Measurements from ENCODE around the gene PAQR5. TPM values are rescaled to one million over a fixed set of nuclear protein-coding genes. Genes with fewer than 3 reads are reported as not detected.

The PAQR5 gene
- total and polyA plus RNA-seq, 9 of the 15 experiments (the other 6 are each of a cell fraction or from before 2014, with no cell fraction given): 0.04 to 0.08 TPM; not detected in 7

DNA sequence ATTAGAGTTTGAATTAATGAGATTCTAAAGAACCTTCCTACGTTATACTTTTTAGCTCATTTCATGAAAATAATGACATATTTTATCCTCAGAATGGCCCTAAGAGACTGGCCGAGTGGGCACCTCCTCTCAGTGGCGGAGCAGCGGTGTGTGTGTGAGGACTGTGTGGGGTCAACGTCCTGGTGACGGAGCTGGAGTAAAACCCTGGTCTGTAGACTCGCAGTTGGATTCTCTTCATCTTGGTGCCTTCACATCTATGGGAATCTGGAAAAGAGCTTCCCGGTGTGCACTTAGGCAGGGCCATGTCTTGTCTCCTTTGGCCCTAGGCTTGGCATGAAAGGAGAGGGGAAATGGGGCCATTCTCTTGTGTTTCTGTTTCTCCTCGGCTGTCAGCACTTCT lies 21.4 kb upstream of the PAQR5 start:
- Histone ChIP-seq H3K9ac (ENCODE audit: insufficient read depth in 1 of 2, low read depth in 2 of 2, low read length in 2 of 2) (no peak overlapping the region), H2AFZ (ENCODE audit: low read depth, low read length) (no peak overlapping the region), H3K4me2 (ENCODE audit: insufficient read depth, low read length) (no peak overlapping the region), H3K9me3 (replicated peaks; ENCODE audit: control insufficient read depth, insufficient read depth, low read depth, low read length) (no peaks in the 10 kb centered on the region), H4K20me1 (replicated peaks; ENCODE audit: control insufficient read depth, insufficient read depth, low read length) (no peaks in the 10 kb centered on the region), H3K9me1 (ENCODE audit: control insufficient read depth, insufficient read depth, low read length) (no peaks in the 10 kb centered on the region), H3K27ac (ENCODE audit: extremely low read depth, low read depth, low read length) (no peak overlapping the region), H3K79me2 (ENCODE audit: control insufficient read depth, insufficient read depth, low read length) (no peaks in the 10 kb centered on the region), H3K36me3 (ENCODE audit: control insufficient read depth, insufficient read depth, low read length) (no peaks in the 10 kb centered on the region), H3K4me3 (no peak overlapping the region), H3K4me1 (replicated peaks in 1 of 2; ENCODE audit: control insufficient read depth in 2 of 2, insufficient read depth in 2 of 2, low read length in 2 of 2) (no peaks in the 10 kb centered on the region), H3K27me3 (ENCODE audit: control insufficient read depth in 2 of 2, insufficient read depth in 2 of 2, low read length in 2 of 2) (peaks cover 23 to 63% of the 10 kb centered on the region in 2 experiments)
- in situ Hi-C loops (cut with MboI) (no loop called here), intact Hi-C loops (cut with micrococcal nuclease) (no loop called here)
- POLR2A ChIA-PET: interaction anchor here (0.5 to 1.5 kb wide), 2 partner anchors 10 to 12 kb away, joined by 3 to 5 read pairs; no protein-coding TSS in a partner anchor
- no peak for DNase-seq (ENCODE audit: extremely low read depth in 1 of 4, low spot score in 3 of 4)
- no peak for ATAC-seq
- CTCF ChIA-PET (ENCODE audit: low intra/inter-chr PET ratio): no interaction called here
- FAIRE-seq: no peak
- 3% methylated on average over 9 of the region's 9 CpGs for WGBS (ENCODE audit: insufficient coverage, low coverage, missing lambda C conversion rate)
- TF ChIP-seq POLR2AphosphoS5 (IDR thresholded peaks at IDR 0.05; ENCODE audit: control insufficient read depth, insufficient read depth, low read depth, low read length) (no peak), THAP12 (CRISPR knock-in tag; IDR thresholded peaks at IDR 0.05) (no peak), SLC30A9 (CRISPR knock-in tag; IDR thresholded peaks at IDR 0.05) (no peak), BRF2 (IDR thresholded peaks at IDR 0.05; ENCODE audit: borderline replicate concordance, insufficient read depth, insufficient read length) (no peak), FOXK1 (CRISPR knock-in tag; IDR thresholded peaks at IDR 0.05; ENCODE audit: borderline replicate concordance) (no peak), NRF1 (conservative IDR thresholded peaks at IDR 0.05 in 1 of 2, IDR thresholded peaks at IDR 0.05 in 1 of 2) (no peak), ZBTB7A (IDR thresholded peaks at IDR 0.05; ENCODE audit: borderline replicate concordance, control insufficient read depth, low read depth, low read length) (no peak), TCF7L2 (IDR thresholded peaks at IDR 0.05; ENCODE audit: low read depth, low read length) (no peak), BRD4 (IDR thresholded peaks at IDR 0.05) (no peak)
- TF ChIP-seq, protein P1, sequence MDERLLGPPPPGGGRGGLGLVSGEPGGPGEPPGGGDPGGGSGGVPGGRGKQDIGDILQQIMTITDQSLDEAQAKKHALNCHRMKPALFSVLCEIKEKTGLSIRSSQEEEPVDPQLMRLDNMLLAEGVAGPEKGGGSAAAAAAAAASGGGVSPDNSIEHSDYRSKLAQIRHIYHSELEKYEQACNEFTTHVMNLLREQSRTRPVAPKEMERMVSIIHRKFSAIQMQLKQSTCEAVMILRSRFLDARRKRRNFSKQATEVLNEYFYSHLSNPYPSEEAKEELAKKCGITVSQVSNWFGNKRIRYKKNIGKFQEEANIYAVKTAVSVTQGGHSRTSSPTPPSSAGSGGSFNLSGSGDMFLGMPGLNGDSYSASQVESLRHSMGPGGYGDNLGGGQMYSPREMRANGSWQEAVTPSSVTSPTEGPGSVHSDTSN (CRISPR knock-in tag; IDR thresholded peaks at IDR 0.05; ENCODE audit: low read depth): no peak
- TF ChIP-seq, protein P1 (tag; conservative IDR thresholded peaks at IDR 0.05; ENCODE audit: low read depth): no peak
- TF ChIP-seq, protein P2, sequence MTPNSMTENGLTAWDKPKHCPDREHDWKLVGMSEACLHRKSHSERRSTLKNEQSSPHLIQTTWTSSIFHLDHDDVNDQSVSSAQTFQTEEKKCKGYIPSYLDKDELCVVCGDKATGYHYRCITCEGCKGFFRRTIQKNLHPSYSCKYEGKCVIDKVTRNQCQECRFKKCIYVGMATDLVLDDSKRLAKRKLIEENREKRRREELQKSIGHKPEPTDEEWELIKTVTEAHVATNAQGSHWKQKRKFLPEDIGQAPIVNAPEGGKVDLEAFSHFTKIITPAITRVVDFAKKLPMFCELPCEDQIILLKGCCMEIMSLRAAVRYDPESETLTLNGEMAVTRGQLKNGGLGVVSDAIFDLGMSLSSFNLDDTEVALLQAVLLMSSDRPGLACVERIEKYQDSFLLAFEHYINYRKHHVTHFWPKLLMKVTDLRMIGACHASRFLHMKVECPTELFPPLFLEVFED (CRISPR knock-in tag; conservative IDR thresholded peaks at IDR 0.05): no peak
- BruUV-seq (replicated peaks): no TSS peak
